Measurements from ENCODE around the gene PRKCQ.

The PRKCQ gene

DNA sequence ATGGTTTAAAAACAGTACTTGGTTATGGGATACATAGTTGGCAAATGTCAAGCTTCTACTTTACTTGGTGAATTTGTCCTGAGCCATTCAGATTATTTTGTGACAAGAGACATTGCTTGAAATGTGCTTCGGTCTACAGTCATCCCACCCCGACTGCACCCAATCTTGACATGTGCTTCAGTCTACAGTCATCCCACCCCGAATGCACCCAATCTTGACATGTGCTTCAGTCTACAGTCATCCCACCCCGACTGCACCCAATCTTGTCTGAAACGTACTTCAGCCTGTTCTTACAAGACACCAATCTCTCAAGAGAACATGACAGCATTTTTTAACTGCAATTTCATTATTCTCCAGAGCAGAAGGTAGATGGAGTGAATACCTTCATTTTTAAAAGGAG is 47.8 kb downstream of the PRKCQ start:
- TF ChIP-seq GATA2 (IDR thresholded peaks at IDR 0.05; ENCODE audit: low read depth, low read length) (no peak), GATA3 (IDR thresholded peaks at IDR 0.05; ENCODE audit: low read depth, low read length) (no peak)

DNA sequence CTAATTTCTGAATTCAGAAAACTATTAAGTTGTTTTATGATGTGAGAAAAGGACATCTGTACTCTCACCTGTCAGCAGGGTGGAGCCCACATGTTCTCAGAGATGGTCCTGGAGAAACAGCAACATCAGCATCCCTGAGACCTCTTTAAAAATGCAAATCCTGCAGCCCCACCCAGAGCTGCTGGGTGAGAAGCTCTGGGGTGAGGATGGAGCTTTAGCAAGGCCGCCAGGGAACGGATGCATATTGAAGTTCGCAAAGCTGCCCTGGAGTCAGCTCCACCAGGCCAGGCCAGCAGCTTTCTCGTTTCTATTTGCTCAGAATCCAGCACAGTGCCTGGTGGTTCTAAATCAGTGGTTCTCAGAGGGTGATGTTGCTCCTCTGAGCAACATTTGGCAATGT is 49.1 kb downstream of the PRKCQ start:
- TF ChIP-seq GATA2 (IDR thresholded peaks at IDR 0.05; ENCODE audit: low read depth, low read length) (no peak), GATA3 (IDR thresholded peaks at IDR 0.05; ENCODE audit: low read depth, low read length) (no peak)

DNA sequence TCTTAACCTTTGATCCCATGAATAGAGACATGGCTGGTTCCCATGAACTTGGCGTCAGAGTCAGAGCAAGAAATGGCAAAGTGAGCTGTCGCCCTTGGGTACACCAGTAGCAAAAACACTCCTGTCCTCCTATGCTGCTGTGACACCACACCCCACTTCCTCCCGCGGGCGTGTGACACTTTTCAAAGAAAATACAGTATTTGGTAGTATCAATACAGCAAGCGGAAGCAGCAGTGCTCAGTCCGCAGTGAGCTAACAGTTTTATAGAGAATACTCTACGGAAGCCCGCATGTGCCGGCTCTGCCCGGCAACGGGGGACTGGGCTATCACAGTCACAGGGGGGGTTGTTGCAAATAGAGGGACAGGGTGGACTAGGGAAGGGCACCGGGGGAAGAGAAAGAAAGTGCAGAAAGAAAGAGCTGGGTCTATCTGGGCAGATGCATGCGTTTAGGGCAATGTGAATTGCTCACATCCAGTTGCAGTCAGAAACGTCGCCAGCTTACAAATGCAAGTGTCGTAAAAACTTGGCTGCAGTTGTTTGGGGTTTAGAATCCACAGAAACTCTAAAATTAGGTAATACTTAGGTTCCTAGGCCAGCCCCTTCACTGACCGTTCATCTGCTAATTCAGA is 49.8 kb downstream of the PRKCQ start:
- TF ChIP-seq GATA3 (IDR thresholded peaks at IDR 0.05; ENCODE audit: low read depth, low read length) (no peak), GATA2 (IDR thresholded peaks at IDR 0.05; ENCODE audit: low read depth, low read length) (no peak)

DNA sequence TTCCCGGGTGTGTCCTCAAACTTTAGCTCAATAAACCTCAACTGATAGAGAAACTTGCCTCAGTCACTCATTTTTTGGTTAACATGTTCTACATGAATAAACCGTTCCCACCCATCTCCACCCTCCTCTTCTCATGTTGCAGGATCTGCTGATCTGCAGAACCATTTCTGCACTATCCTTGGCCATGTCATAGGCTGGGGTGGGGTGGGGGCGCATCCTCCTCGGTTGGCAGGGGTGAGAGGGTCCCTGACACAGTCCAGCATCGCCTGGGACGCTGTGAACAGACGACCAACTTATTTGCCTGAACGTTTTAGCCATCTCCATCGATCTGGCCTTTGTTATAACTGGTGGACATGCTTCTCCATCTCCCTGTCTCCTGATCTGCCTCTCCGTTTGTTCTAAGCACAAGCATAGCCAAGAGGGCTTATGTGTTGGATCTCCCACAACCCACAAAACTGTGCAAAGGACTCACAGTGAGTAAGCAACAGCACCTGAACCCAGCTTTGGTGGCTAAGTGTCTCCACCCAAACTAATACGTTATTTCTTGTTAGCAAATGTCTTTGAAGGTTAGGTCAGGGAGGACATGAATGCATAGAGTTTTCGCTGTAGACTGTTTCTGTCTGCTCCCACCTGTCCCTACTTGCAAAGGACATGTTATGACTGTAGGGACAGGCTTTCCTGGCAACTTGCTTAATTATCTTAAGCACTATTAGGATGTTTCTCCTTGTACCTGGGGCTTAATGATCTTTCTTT is 51.7 kb downstream of the PRKCQ start:
- TF ChIP-seq GATA2 (IDR thresholded peaks at IDR 0.05; ENCODE audit: low read depth, low read length) (no peak), GATA3 (IDR thresholded peaks at IDR 0.05; ENCODE audit: low read depth, low read length) (no peak)

DNA sequence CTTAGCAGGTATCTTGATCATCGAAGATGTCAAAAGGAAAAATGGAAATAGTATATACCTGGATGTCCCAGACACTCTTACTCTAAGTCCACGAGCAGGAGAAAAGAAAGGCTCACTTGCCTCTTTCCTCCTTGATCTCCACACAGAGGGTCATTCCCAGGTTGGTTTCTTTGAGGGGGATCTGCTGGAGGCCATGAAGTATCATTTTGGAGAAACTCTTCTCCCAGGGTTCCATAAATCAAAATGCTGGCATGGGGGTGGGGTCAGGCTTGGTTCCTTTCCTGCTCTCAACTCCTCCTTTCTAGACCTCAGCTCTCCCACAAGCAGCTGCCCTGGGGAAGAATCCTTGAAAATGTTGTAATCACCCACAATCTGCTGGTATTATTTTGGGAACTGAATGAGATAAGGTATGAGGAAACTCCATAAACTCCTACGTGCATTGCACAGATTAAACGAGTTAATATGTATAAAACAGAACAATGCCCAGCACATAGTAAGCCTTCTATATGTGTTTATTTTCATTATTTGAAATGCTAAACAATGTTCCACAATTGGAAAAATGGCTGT is 54.4 kb downstream of the PRKCQ start:
- TF ChIP-seq GATA3 (IDR thresholded peaks at IDR 0.05; ENCODE audit: low read depth, low read length) (no peak), GATA2 (IDR thresholded peaks at IDR 0.05; ENCODE audit: low read depth, low read length) (no peak)

DNA sequence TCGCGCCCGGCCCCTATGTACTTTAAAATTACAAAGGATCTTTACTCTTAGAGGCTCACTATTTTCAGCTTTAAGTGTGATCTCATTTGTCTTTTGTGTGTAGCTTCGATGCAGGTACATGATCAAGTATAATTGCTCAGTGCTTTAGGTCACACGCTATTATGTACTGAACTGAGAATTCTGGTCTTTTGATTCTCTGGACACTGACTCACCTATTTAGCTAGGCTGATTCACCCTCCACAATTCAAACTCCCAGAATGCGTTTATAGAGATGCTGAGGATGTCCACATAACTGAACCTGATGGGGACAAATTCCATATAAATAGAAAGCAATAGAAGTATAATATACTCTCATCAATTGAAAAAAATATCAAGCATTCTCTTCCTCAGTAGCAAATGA is 57.8 kb downstream of the PRKCQ start:
- TF ChIP-seq GATA3 (IDR thresholded peaks at IDR 0.05; ENCODE audit: low read depth, low read length): no peak
- no peak for TF ChIP-seq GATA2 (IDR thresholded peaks at IDR 0.05; ENCODE audit: low read depth, low read length)

DNA sequence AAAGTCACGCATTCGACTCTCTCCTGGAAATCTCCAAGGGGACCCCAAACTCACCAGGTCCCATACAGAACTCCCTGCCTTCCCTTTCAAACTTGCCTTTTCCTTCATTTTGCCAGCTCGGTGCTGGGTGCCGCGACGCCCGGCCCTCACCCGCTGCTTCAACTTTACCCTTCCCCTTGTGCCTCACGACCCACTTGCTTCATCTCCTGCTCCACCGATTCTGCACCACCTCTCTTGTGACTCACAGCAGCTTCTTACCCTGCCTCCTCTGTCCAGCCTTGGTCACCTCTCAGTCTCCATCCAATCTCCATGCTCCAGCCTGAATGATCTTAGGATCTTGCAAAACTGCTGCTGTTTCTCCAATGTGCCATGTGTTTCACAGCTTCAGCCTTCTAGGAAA is 59.9 kb downstream of the PRKCQ start:
- no peak for TF ChIP-seq GATA3 (IDR thresholded peaks at IDR 0.05; ENCODE audit: low read depth, low read length)
- no peak for TF ChIP-seq GATA2 (IDR thresholded peaks at IDR 0.05; ENCODE audit: low read depth, low read length)

DNA sequence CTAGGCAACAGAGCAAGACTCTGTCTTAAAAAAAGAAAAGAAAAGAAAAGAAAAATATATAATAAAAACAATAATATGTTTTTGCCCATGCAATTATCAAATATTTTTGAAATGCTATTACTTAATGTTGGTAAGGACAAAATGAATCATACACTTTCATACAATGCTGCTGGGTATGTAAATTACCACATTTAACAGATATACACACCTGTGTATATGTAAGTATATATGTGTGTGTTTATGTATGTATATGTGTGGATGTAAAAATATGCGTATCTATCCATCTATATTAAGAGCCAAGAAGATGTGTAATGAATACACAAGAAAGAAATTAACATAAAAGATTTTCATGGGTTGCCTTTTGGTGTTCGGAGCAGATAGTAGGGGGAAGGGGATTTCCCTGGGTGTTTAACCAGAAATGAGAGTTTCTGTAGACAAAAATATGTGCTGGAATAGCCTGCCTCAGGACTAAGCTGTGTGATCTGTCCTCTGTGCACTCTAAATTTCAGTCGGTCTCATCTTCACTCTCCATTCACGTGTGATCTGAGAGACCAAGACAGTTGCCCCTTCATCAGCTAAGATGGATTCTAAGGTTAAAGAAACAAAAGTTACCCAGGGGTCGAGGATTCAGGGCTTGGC is 61.2 kb downstream of the PRKCQ start:
- TF ChIP-seq GATA2 (IDR thresholded peaks at IDR 0.05; ENCODE audit: low read depth, low read length) (no peak), GATA3 (IDR thresholded peaks at IDR 0.05; ENCODE audit: low read depth, low read length) (no peak)

DNA sequence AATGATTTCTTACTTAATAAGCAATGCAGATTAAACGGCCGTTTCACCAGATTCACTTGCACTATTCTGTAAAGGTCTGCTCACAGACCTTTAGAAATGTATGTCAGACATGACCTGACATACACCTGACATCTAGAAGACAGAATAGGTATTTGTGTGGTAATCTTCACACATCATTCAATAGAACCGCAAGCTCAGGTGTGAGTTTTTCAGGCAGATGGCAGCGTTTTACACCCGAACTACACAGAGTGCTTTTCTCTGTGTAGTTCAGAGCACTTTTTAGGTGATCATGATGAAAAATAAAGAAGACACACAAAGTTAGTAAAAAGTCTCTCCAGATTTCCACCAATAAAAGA is 63.2 kb downstream of the PRKCQ start:
- no peak for TF ChIP-seq GATA2 (IDR thresholded peaks at IDR 0.05; ENCODE audit: low read depth, low read length)
- TF ChIP-seq GATA3 (IDR thresholded peaks at IDR 0.05; ENCODE audit: low read depth, low read length): no peak

DNA sequence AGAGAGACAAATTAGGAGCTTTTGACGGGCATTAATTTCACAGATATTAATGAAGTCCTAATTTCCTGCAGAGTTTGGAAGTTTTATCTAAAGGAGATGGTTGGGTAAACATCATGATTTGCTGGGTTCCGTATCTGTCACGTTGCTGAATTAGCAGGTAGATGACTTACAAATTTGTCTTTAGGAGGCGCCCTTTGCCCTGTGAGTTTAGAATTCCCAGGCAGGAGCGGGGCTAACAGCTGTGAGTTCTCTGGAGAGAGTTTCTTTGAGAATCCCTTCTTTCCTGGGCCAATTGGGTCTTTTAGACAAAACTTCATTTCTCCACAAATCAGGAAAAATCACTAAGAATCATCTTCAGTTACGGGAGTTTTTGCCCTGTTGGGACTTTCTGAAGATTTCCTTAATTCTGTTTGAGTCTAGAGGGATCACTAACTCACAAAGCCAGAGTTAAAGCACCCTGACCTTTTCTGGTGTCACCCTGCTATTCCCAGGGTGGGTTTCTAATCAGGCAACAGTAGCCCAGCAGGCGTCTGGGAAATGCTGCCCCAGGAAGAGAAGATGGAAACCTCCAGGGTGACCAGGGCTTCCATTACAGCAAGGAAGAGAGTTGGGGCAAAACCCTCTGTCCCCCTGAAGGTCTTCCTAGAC is 63.7 kb downstream of the PRKCQ start:
- TF ChIP-seq GATA3 (IDR thresholded peaks at IDR 0.05; ENCODE audit: low read depth, low read length) (no peak), GATA2 (IDR thresholded peaks at IDR 0.05; ENCODE audit: low read depth, low read length) (no peak)

DNA sequence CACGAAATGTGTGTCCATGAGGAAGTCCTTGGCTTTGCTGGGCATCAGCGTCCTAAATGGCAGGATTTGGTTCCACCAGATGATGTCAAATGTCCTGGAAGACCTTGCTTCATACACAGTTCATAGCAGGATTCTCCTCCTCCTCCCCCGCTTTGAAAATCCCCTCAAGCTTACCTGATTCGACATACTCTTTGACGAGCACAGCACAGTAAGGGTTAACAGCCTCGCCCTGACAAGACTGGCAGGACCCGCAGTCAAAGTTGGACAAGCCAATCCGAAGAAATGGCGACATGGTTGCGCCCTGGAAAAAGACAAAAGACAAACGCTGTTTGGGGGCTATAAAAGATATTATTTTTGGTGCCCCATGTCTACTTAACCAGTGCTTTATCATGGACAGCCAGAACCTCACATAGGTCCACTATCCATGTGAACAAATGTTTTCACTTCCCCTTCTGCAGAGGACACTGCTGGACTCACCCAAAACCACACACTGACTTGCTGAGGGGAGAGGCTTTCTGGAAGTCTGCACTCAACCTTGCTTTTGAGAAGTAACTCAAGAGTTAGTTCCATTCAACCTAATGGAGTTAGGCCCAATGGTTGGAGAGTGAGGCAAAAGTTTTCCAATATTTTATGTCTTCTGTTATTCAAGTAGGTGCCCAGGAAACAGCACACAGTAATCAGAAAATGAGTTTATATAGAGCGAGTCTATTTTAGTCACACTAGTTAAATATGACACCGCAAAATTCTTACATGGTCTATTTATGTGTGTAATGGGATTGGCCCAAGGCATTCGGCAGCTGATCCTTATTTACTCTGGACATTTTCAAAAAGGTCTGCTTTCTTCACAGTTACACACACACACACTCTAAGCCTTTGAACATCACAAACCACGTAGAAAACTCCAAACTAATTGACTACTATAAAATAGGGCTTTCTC is 65.0 kb downstream of the PRKCQ start:
- TF ChIP-seq GATA3 (IDR thresholded peaks at IDR 0.05; ENCODE audit: low read depth, low read length): no peak
- no peak for TF ChIP-seq GATA2 (IDR thresholded peaks at IDR 0.05; ENCODE audit: low read depth, low read length)

DNA sequence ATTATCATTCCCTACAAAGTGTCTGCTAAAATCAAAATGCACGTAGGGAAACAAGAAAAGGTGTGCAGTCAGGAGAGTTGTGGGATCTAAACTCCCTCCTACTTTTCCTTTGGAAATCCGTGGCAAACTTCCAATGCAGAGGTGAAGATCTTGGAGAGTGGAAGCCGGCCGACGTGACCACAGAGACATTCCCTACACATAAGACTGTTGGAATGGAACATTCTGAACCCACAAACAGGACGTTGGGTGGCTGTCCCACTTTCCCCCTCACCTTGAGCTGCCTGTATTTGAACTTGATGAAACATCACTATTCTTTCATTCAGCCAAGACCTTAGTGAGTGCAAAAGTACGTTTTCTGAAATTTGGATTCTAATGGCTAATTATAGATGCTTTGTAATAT is 65.9 kb downstream of the PRKCQ start:
- TF ChIP-seq GATA2 (IDR thresholded peaks at IDR 0.05; ENCODE audit: low read depth, low read length) (no peak), GATA3 (IDR thresholded peaks at IDR 0.05; ENCODE audit: low read depth, low read length) (no peak)

DNA sequence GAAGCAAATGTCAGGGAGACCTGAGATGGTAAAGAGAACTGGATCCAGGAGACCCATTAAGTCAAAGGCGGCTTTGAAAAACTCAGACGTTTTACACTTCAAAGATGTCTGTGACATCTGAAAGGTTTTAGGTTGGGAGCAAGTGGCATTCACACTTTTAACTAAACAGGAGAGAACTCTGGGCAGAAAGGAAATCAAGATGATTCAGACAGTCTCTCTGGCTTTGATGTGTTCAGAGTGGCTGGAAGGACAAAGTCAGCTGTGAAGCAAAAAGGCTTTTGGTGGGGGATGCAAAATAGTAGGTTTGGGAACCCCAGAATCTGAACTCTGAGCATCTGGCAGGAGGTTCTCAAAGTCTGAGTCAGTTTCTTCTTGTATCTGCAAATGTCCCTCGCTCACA is 66.6 kb downstream of the PRKCQ start:
- TF ChIP-seq GATA3 (IDR thresholded peaks at IDR 0.05; ENCODE audit: low read depth, low read length) (no peak), GATA2 (IDR thresholded peaks at IDR 0.05; ENCODE audit: low read depth, low read length) (no peak)

All from SH-SY5Y (cell line).